Measurements from ENCODE around the gene NTRK3.

GRCh38 chr15:88218557-88219221, 37.9 kb downstream of the NTRK3 start:
- TF ChIP-seq CTCF (IDR thresholded peaks at IDR 0.05), result no peak
- no peak for TF ChIP-seq POLR2A (IDR thresholded peaks at IDR 0.05)
